Activated CD4-positive, CD25-positive, alpha-beta regulatory T cell treated with anti-CD3 and anti-CD28 coated beads, Interleukin-2, amount 50 U/mL, for 24 hours (primary cell): ENCODE data around the gene RNF138.
"Not testable (repeated sequence)": the region's sequence is repeated elsewhere in the genome, so short reads cannot be mapped to it uniquely, and the experiment has no call there.

Experiments used
- ATAC-seq, 2 donors: fragments of 150-1000 bp; cut with Tn5 transposase; one replicate each; pipeline ENCODE4 v1.10.0; 2021; ENCODE audit warnings: mild to moderate bottlenecking in 1 of 2, moderate library complexity in 1 of 2

Gene RNF138

DNA sequence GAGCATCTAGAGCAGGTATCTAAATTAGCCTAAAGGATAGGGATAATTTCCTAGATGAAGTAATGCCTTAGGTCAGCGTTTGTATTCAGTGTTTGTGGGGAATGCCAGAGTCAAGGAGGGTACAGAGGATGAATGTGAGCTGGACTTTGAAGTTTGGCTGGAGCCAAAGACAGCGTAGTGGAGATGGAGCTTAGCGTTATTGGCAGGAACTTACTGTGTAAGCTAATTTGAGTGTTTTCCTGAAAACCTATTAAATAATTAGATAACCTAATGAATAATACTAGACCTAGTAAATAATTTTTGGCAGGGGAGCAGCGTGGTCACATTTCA lies 4.2 kb downstream of the RNF138 start:
- no peak for ATAC-seq

DNA sequence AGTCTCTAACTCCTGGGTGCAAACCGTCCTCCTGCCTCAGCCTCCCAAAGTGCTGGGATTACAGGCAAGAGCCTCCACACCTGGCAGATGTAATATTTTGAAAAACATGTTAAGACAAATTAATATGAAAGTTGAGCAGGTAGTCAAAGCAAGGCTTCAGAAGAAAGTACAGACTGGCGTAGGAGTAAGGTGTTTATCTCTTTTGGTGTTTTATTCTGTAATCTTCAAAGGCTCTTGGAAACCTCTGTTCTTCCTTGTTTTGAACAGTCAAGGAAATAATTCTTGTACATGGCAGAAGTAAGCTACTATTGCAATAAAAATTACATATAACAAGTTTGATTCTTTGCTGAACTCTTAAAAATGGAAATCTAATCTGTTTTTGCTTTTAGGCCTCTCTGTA lies 5.3 kb downstream of the RNF138 start:
- ATAC-seq, result no peak

DNA sequence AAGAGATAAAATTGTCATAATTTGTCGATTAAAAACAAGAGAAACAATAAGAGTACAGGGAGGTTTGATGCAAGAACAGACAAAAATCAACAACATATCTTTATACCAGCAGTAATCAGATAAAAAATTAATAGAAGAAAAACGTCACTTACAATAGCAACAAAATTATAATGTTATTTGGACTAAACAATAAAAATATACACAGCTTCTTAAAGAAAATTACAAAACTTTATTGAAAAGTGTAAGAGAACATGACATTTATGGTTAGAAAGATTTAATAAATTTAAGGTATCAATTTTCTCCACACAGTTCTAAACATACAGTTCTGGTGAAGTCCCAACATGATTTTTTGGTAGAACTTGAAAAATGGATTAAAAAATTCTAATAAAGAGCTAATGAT lies 12.8 kb downstream of the RNF138 start:
- no peak for ATAC-seq

GRCh38 chr18:32110005-32110404 lies 18.3 kb downstream of the RNF138 start:
- ATAC-seq, result no peak

DNA sequence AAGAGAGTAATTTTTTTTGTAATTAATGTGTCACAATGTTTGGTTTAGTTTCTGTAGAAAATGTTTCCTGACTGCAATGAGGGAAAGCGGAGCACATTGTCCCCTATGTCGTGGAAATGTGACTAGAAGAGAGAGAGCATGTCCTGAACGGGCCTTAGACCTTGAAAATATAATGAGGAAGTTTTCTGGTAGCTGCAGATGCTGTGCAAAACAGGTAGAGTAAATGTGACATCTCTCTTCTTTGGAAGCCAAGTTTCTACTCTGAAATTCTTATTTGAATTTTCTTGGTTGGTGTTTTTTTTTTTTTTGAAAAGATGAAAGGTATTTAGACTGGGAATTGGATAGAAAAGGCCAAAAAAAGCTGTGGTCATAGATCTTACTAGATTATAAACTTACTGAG lies 20.0 kb downstream of the RNF138 start:
- no peak for ATAC-seq

DNA sequence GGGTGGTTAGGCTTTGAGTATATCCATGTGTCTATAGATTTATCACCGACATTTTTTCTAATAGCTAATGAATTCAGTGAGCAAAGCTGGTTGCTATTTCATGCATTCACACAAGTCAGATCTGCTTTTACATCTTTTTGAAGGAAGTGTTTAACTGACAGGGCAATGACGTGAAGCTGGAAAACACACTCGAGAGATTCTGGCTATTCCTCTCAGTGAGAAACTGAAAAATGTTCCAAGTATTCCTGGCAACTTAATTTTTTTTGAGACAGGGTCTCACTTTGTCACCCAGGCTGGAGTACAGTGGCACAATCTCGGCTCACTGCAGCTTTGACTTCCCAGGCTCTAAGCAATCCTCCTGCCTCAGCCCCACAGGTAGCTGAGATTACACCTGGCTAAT lies 21.2 kb downstream of the RNF138 start:
- ATAC-seq, result no peak

- no peak for ATAC-seq
Measured at GRCh38 chr18:32114293-32114942, 22.7 kb downstream of the RNF138 start.

DNA sequence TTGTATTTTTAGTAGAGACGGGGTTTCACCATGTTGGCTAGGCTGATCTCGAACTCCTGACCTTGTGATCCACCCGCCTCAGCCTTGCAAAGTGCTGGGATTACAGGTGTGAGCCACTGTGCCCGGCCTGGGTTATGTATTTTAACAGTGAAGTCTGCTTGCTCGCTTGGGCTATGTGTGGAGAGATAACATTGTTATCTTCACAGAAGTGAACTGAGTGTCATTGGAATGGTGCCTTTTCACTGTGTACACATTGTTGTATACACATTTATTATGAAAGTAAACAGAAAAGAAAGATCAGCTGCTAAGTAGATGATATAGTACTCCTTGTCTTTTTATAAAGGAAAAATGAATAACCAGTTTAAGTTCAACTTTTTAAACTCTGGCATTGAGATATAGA lies 30.4 kb downstream of the RNF138 start:
- no peak for ATAC-seq

- no peak for ATAC-seq
Measured at GRCh38 chr18:32126538-32126937, 34.9 kb downstream of the RNF138 start.

DNA sequence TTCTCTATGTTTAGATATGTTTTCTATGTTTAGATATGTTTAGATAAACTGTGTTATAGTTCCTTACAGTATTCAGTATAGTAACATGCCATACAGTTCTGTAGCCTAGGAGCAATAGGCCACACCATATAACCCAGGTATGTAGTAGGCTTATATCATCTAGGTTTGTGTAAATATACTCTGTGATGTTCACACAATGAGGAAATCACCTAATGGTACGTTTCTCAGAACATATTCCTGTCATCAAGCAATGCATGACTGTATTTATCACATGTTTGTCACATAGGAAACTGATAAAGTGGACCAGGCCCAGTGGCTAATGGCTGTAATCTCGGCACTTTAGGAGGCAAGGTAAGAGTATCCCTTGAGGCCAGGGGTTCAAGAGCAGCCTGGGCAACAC lies 44.0 kb downstream of the RNF138 start:
- ATAC-seq, result no peak

DNA sequence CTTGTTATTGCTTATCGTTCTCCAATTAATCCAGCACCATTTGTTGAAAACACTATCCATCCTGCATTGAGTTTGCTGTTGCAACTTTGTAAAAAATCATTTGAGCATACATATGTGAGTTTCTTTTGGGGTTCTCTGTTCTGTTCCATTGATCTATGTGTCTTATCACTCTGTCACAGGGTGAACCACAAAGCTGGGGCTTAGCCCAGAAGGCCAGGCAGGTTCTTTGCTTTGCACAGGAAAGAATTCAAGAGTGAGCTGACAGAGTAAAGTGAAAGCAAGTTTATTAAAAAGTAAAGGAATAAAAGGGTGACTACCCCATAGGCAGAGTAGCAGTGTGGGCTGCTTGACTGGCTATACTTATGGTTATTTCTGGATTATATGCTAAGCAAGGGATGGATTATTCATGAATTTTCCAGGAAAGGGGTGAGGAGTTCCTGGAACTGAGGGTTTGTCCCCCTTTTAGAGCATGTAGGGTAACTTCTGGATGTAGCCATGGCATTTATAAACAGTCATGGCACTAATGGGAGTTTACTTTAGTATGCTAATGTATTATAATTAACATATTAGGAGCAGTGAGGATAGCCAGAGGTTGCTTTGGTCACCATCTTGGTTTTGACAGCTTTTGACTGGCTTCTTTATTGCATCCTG lies 46.8 kb downstream of the RNF138 start:
- peak in 1 of 2 donors; percentile 48 for ATAC-seq

GRCh38 chr18:32139835-32140283 lies 48.2 kb downstream of the RNF138 start:
- no peak for ATAC-seq

GRCh38 chr18:32148185-32148870 lies 56.7 kb downstream of the RNF138 start:
- ATAC-seq, result no peak

DNA sequence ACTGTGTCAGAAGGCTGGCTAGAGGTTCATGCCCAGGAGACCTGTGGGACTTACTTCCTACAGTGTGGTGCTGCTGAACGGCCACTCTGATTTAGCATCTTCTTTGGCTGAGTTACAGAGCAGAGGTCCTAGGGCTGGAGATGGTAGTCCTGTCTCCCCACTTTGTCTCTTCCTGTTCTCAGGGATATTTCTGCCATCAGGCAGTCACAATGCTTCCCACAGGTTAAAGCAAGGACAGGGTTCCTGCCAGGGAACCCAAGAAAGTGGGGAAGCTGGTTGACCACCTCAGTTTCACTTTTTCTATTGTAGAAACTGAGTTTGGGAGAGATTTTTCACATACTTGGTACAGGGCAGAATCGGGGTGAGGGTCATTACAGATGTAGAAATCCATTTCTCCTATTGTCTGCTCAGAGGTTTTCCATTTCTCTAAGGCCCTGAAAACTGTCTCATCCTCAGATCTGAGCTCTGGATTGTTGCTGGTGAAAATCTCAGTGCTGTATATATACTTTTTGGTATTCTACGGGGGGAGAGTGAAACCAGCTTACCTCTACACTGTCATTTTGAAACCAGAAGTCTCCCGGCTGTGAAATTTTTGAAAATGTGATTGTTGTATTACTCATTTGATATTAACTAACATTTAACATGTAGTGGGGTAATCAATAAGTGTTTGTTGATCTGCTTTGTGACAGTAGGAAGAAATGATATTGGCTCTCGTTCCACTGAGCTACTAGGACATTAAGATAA lies 61.2 kb downstream of the RNF138 start:
- peak; percentile 59 to 76 for ATAC-seq

GRCh38 chr18:32156855-32157254 lies 65.2 kb downstream of the RNF138 start:
- no peak for ATAC-seq

GRCh38 chr18:32157580-32157979 lies 65.9 kb downstream of the RNF138 start:
- no peak for ATAC-seq

DNA sequence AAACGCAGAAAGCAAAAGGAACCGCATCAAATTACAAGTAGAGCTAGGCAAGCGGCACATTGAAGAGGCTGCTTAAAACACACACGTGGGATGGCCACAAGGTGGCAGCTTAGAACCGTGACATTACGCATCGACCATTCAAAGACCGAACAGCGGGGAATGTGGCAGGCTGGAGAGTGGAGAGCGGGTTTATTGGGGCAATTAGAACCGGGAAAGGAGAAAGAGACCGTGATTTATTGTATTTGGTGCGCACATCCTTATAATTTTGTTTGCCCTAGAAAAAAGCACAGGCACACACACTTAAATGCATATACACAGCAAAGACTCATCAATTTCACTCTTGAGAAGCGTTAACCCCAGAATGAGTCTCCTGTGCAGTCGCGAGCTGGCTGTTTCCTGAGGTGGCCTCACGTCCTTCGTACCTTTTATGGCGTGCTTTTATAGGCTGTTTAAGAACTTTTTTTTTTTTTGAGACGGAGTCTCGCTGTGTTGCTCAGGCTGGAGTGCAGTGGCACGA lies 66.5 kb downstream of the RNF138 start:
- peak; percentile 80 to 83 for ATAC-seq

DNA sequence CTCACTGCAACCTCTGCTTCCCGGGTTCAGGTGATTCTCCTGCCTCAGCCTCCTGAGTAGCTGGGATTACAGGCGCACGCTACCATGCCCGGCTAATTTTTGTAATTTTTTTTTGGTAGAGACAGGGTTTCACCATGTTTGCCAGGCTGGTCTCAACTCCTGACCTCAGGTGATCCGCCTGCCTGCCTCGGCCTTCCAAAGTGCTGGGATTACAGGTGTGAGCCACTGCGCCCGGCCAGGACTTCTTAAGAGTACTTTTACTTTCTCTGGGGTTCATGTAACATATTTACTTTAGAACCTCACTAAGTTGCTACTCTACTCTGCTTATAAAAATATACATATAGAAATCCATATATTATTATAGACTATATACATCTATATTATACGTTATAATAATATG lies 67.0 kb downstream of the RNF138 start:
- not testable (repeated sequence) for ATAC-seq

DNA sequence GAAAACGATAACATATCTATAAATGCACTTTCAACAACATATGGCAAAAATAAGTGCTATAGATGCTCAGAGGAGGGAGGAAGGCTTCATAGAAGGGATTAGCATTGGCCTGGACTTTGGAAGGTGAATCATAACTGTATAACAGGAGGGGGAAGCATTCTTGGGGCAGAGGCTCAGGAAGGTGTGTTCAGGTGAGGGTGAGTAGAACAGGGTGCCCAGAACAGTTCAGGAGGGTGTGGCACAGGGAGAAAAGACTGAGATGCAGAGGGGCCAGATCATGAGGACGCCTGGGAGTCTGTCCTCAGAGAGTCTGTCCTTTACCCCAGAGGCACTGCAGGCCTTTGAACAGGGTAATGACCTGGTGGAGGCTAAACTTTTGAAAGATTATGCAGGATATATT lies 68.9 kb downstream of the RNF138 start:
- no peak for ATAC-seq

DNA sequence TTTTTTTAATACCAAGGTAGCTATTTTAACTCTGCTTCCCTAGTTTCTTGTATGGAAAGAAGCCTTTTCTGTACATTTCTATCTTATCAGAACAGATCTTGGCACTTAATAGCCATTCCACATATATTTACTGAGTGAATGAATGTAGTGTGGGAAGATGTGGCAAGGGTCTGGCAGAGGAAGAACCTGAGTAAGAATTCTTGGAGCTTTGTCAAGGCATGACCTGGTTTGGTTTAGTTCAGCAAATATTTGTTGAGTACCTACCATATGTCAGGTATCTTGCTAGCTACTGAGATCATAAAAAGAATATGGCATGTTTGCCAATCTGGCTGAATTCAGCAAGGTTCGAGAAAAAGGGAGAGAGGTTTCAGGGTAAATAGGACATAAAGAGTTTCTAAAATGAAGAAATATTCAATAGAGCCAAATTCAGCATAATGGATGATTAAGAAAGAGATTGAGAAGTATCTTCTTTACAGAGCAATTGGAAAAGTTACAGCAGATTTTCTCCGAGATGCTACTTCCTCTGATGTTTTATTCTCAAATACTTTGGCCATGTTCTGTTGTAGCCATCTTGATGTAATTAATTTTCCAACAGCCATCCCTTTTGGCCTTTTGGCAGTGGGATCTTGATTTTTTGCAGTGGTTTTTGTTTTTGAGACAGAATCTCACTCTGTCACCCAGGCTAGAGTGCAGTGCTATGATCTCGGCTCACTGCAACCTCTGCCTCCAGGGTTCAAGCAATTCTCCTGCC lies 76.5 kb downstream of the RNF138 start:
- ATAC-seq, result no peak

GRCh38 chr18:32173654-32174053 lies 82.0 kb downstream of the RNF138 start:
- no peak for ATAC-seq

DNA sequence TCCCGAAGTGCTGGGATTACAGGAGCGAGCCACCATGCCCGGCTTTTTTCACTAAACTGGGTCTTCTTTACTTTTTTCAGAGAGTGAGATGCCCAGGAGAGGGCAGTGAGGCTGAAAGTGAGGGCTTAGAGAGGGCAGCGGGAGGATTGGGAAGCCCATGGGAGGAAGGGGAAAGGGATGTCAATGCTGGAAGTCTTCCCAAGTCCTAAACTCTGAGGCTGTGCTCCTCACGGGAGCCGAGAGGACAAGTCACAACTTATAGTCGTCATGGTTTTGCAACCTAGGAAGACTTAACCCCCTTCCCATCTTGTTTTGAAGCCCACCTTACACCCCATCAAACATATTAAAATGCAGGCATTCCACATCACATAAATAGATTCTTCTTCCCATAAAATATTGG lies 83.0 kb downstream of the RNF138 start:
- ATAC-seq, result no peak

- ATAC-seq, result no peak
Measured at GRCh38 chr18:32175265-32175664, 83.6 kb downstream of the RNF138 start.
